Tibial artery (tissue), 4 donors: ENCODE data around the gene F2R.
A peak's percentile ranks its signal among the peaks of the same experiment; 100 is the strongest.

Experiments used
- DNase-seq, 2 donors: peaks; one replicate each; pipeline ENCODE4 v3.0.0-alpha.2; 2019
- H3K27ac ChIP-seq, 2 donors: fragments of 200-600 bp; sonication (generic) in 1 of 2; 1 replicate in 1 of 2; 2 replicates in 1 of 2; pipeline ENCODE4 v1.5.1; 2018 to 2019; ENCODE audit warnings: mild to moderate bottlenecking in 1 of 2
- H3K27me3 ChIP-seq, 2 donors: fragments of 200-600 bp; sonication (generic) in 1 of 2; one replicate each; pipeline versions ENCODE4 v1.5.1 to v1.6.0; 2016 to 2019
- H3K36me3 ChIP-seq, 3 donors: fragments of 200-600 bp; sonication (generic) in 2 of 3; one replicate each; pipeline ENCODE4 v1.5.1; 2016 to 2019; ENCODE audit warnings: mild to moderate bottlenecking in 2 of 3
- H3K4me1 ChIP-seq, 4 donors: fragments of 200-600 bp; sonication (generic) in 2 of 4; 1 replicate in 3 of 4; 2 replicates in 1 of 4; pipeline ENCODE4 v1.5.1; 2016 to 2019
- H3K4me3 ChIP-seq, 2 donors: fragments of 200-600 bp; sonication (generic) in 1 of 2; 1 replicate in 1 of 2; 2 replicates in 1 of 2; pipeline ENCODE4 v1.5.1; 2018 to 2019; ENCODE audit warnings: mild to moderate bottlenecking in 2 of 2
- H3K9me3 ChIP-seq, 3 donors: fragments of 200-600 bp; sonication (generic) in 1 of 3; one replicate each; pipeline ENCODE4 v1.5.1; 2016 to 2019
- CTCF ChIP-seq, 2 experiments: fragments of 200-600 bp in 1 of 2; fragments of 450-650 bp in 1 of 2; IDR thresholded peaks; one replicate each; pipeline ENCODE4 v1.5.1; 2017 to 2019; ENCODE audit warnings: antibody characterized with exemption in 2 of 2, mild to moderate bottlenecking in 1 of 2, moderate library complexity in 1 of 2
- intact Hi-C: fragments of 100-400 bp; cut with DNase I; formaldehyde crosslinking; loops from one replicate; pipeline ENCODE4 v1.15.0; 2023; ENCODE audit warnings: low total_unique reads

The F2R gene

DNA sequence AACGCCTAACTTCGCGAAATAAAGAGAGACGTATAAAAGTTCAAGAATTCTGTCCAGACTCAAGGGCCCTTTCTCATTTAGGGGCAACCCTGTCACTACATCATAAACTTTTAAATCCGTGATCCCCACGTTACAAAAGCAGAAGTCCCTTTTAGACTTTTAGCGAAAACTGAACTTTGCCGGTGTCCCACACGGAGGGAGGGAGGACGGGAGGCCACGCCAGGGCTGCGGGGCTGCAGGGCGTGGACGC, 515 bp upstream of the F2R start:
- no peak for DNase-seq
- intact Hi-C loops: no loop called here
- TF ChIP-seq CTCF (IDR thresholded peaks at IDR 0.05): no peak
- Histone ChIP-seq H3K9me3 (no peaks in the 10 kb centered on the region), H3K27me3 (no peaks in the 10 kb centered on the region), H3K4me1 (peaks cover 0 to 27% (median 15%) of the 10 kb centered on the region in 4 donors), H3K27ac (peak overlapping the region; percentile 69 to 75), H3K36me3 (no peaks in the 10 kb centered on the region), H3K4me3 (peak overlapping the region; percentile 67 to 72)

DNA sequence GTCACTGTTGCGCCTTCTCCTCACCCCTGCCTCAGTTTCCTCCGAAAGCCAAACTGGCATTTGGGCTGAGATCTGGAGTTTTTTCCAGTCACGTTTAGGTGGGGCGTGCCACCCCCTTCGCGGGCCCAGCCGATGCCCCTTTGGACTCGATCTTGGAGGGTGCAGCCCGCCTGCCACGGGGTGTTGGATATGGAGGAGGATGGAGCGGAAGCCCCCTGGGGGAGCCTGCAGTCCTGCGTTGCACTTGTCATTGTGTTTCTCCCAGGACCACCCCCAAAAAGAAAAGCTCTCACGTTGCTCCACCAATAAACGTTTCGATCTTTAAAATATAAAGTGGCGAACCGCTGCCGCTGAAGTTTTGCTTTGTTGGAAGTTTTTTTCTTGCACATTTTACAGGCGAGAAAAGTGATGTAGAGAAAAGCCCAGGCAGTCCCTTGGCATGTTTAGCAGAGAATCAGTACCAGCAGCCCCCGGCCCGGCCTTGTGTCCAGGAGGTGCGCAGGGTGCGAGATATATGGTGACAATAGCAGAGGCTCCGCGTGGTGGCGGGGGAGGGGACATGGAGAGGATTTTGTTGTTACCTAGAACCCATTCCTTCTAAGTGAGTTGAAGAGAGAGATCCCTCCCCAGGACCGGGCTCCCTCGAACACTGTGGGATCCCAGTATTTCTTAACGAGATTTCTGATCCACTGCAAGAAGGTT, 681 bp downstream of the F2R start:
- Histone ChIP-seq H3K27me3 (no peaks in the 10 kb centered on the region), H3K27ac (peak overlapping the region; percentile 69 to 75), H3K4me3 (peak overlapping the region; percentile 67 to 72), H3K4me1 (peaks cover 0 to 24% (median 14%) of the 10 kb centered on the region in 4 donors), H3K9me3 (no peaks in the 10 kb centered on the region), H3K36me3 (no peaks in the 10 kb centered on the region)
- TF ChIP-seq CTCF (IDR thresholded peaks at IDR 0.05): no peak
- DNase-seq: peak in 1 of 2 donors; percentile 39
- intact Hi-C loops: no loop called here

- Histone ChIP-seq H3K36me3 (no peaks in the 10 kb centered on the region), H3K4me3 (peak overlapping the region; percentile 67 to 72), H3K27ac (peak overlapping the region in 1 of 2 donors; percentile 75), H3K27me3 (no peaks in the 10 kb centered on the region), H3K4me1 (peaks cover 0 to 24% (median 14%) of the 10 kb centered on the region in 4 donors), H3K9me3 (no peaks in the 10 kb centered on the region)
- DNase-seq: no peak
- TF ChIP-seq CTCF (IDR thresholded peaks at IDR 0.05): no peak
- intact Hi-C loops: no loop called here
These were observed 1.5 kb downstream of the F2R start for GRCh38 chr5:76717222-76718083.

DNA sequence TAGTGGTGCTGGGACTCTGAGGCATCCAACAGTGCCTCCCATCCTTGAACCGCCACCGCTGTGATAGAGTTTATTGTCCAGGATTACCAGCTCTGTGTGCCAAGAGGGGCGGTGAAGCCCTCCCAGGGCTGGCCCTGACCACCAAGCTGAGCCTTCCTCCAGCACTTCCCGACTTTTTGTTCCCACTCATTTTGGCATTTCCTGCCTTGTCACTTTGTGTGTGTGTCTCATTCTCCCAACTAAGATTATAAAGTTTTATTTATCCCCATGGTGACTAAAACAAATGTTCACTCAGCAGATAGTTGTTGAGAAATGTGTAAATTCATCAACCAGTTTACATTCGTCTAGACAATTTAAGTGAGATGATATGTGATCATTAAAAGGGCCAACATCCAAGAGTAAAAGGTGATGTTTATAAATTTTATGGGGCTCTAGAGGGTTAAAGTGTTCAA, 2.5 kb downstream of the F2R start:
- DNase-seq: no peak
- Histone ChIP-seq H3K9me3 (no peaks in the 10 kb centered on the region), H3K27me3 (no peaks in the 10 kb centered on the region), H3K4me3 (peak overlapping the region; percentile 67 to 72), H3K4me1 (peaks cover 0 to 24% (median 14%) of the 10 kb centered on the region in 4 donors), H3K27ac (no peak overlapping the region), H3K36me3 (no peaks in the 10 kb centered on the region)
- no peak for TF ChIP-seq CTCF (IDR thresholded peaks at IDR 0.05)
- intact Hi-C loops: no loop called here

DNA sequence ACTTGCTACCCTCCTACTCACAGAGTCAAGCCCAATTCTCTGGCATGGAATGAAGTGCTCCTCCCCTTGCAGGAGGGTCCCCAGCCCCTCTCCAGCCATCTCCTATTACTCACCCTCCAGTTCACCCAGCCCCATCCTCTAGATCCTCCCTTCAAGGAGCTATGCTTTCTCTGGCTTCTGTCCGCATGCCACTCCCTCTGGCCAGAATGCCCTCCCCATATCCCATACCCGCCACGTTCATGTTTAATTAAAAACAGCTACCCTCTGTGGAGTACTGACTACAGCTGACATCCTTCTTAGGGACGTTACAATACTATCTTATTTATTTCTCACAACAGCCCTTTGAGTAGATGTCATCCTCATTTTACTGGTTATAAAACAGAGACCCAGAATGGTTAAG, 3.0 kb downstream of the F2R start:
- Histone ChIP-seq H3K9me3 (no peaks in the 10 kb centered on the region), H3K4me1 (peaks cover 0 to 24% (median 14%) of the 10 kb centered on the region in 4 donors), H3K36me3 (no peaks in the 10 kb centered on the region), H3K27me3 (no peaks in the 10 kb centered on the region), H3K27ac (no peak overlapping the region), H3K4me3 (no peak overlapping the region)
- DNase-seq: no peak
- TF ChIP-seq CTCF (IDR thresholded peaks at IDR 0.05): no peak
- intact Hi-C loops: no loop called here
